ENCODE measurements around the gene PCGF5. TPM values are rescaled to one million over a fixed set of nuclear protein-coding genes. Genes with fewer than 3 reads are reported as not detected.

Gene PCGF5
- total RNA-seq, 1 experiment from 2014 or later: 12.0 TPM

DNA sequence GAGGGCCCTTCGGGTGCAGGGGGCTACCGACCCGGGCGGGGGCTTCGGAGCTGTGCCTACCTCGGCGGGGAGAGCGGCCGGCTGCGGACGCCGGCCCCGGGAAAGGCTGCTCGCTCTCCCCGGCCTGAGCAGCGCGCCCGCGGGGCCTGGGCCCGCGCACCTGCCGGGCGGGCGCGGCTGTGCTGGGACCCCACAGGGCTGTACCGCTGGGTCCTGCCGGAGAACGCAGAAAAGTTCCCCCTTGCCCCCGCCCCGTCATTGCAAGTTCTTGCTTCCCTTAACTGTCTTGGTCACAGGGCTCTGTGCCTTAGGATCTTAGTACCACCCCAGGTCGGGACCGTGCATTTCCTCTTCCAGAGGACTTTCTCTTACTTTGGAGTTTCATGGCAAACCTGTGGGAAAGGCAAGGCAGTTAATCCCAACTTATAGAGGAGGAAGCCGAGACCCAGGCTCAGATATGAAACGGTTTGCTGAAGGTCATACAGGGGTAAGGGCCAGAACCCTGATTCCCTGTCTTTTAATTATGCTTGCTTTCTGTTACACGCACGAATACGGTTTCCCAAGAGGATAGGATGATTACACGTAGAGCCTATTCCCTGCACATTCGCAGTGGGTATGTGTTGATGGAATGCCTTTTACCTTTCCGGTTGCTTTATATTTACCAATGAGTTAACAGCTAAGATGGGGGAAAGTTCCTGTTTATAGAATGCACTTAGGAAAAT is 652 bp downstream of the PCGF5 start:
- intact Hi-C loops (cut with micrococcal nuclease; ENCODE audit: unreplicated experiment): loop anchor here (1.0 to 10.0 kb wide), 4 partner anchors 30 to 346 kb away; partner anchors contain the start of genes ANKRD1 and RPP30
- no peaks in the 10 kb centered on the region for H3K9me3 ChIP-seq
- no peaks in the 10 kb centered on the region for H3K4me1 ChIP-seq
- Mint-ChIP-seq H3K4me1 (ENCODE audit: low read depth, unreplicated experiment) (peaks cover 13% of the 10 kb centered on the region), H3K27ac (ENCODE audit: unreplicated experiment) (no peak overlapping the region), H3K4me3 (ENCODE audit: unreplicated experiment) (peak overlapping the region; percentile 86), H3K27me3 (ENCODE audit: insufficient read depth, unreplicated experiment) (peaks cover 13% of the 10 kb centered on the region), H3K9me3 (ENCODE audit: unreplicated experiment) (no peaks in the 10 kb centered on the region), H3K36me3 (ENCODE audit: insufficient read depth, unreplicated experiment) (no peaks in the 10 kb centered on the region)
- TF ChIP-seq, protein P1, sequence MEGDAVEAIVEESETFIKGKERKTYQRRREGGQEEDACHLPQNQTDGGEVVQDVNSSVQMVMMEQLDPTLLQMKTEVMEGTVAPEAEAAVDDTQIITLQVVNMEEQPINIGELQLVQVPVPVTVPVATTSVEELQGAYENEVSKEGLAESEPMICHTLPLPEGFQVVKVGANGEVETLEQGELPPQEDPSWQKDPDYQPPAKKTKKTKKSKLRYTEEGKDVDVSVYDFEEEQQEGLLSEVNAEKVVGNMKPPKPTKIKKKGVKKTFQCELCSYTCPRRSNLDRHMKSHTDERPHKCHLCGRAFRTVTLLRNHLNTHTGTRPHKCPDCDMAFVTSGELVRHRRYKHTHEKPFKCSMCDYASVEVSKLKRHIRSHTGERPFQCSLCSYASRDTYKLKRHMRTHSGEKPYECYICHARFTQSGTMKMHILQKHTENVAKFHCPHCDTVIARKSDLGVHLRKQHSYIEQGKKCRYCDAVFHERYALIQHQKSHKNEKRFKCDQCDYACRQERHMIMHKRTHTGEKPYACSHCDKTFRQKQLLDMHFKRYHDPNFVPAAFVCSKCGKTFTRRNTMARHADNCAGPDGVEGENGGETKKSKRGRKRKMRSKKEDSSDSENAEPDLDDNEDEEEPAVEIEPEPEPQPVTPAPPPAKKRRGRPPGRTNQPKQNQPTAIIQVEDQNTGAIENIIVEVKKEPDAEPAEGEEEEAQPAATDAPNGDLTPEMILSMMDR (IDR thresholded peaks at IDR 0.05; ENCODE audit: insufficient read depth in 1 of 2, low read depth in 1 of 2, low read length in 1 of 2, severe bottlenecking in 1 of 2, unreplicated experiment in 1 of 2): no peak
- DNase-seq: no peak
- no peaks in the 10 kb centered on the region for H3K36me3 ChIP-seq (ENCODE audit: control insufficient read depth, insufficient read depth, low read length)
- H3K27me3 ChIP-seq (replicated peaks; ENCODE audit: control insufficient read depth, insufficient read depth, low read length): no peaks in the 10 kb centered on the region
- POLR2A ChIA-PET: no interaction called here
- BruUV-seq (replicated peaks): no TSS peak
- peak overlapping the region; percentile 93 for H3K4me3 ChIP-seq (ENCODE audit: low read depth, low read length)
- CTCF ChIA-PET: interaction anchor here (0.6 to 0.8 kb wide), 4 partner anchors 9 to 1212 kb away, joined by 3 to 8 read pairs (median 4); no protein-coding TSS in a partner anchor

DNA sequence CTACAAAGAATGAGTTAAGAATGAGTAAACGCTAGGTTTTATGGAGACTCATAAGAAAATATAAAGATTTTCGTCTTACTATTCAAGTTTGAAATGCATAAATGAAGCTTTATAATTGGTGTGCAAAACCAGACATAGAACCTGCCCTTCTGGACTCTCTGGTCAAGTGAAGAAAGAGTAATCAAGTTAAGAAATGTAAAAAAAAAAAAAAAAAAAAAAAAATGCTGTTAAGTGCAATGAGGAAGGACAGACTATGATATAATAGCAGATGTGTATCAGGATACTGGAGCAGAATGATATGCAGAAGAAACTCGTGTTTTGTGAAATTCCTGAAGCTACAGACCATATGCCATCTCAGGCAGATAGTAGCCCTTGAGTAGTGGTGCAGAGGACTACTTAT is 5.6 kb downstream of the PCGF5 start:
- peaks cover 9% of the 10 kb centered on the region for H3K27me3 Mint-ChIP-seq (ENCODE audit: insufficient read depth, unreplicated experiment)

DNA sequence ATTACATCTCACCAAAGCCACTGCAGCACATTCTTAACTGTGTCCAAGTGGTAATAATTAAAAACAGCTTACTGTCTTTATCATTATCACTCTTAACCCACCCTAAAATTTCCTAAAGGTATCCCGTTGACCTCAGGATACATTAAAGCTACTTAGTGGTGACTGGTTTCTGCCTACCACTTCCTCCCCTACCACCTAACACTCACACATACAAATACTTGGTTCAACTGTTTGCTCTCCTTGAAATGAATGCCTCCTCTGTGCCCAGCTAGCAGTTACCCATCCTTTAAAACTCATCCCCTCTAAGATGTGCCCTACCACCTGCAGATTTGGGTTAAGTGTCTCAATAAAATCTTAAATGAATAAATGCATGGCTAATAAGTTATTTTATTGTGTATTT is 7.1 kb downstream of the PCGF5 start:
- no peak overlapping the region for H3K4me3 ChIP-seq (ENCODE audit: low read depth, low read length)
- no peak overlapping the region for H3K4me3 Mint-ChIP-seq (ENCODE audit: unreplicated experiment)
- H3K36me3 Mint-ChIP-seq (ENCODE audit: insufficient read depth, unreplicated experiment): no peaks in the 10 kb centered on the region
- no peak for DNase-seq
- no peak overlapping the region for H3K27ac Mint-ChIP-seq (ENCODE audit: unreplicated experiment)
- no peaks in the 10 kb centered on the region for H3K9me3 Mint-ChIP-seq (ENCODE audit: unreplicated experiment)
- POLR2A ChIA-PET: no interaction called here
- no TSS peak for BruUV-seq (replicated peaks)
- H3K27me3 ChIP-seq (replicated peaks; ENCODE audit: control insufficient read depth, insufficient read depth, low read length): no peaks in the 10 kb centered on the region
- no peaks in the 10 kb centered on the region for H3K4me1 ChIP-seq
- TF ChIP-seq, protein P1 (IDR thresholded peaks at IDR 0.05; ENCODE audit: insufficient read depth in 1 of 2, low read depth in 1 of 2, low read length in 1 of 2, severe bottlenecking in 1 of 2, unreplicated experiment in 1 of 2): no peak
- H3K9me3 ChIP-seq: no peaks in the 10 kb centered on the region
- no peaks in the 10 kb centered on the region for H3K36me3 ChIP-seq (ENCODE audit: control insufficient read depth, insufficient read depth, low read length)
- CTCF ChIA-PET: no interaction called here
- intact Hi-C loops (cut with micrococcal nuclease; ENCODE audit: unreplicated experiment): loop anchor here (10.0 kb wide), 1 partner anchor 353 kb away; the partner anchor contains the start of gene RPP30
- H3K27me3 Mint-ChIP-seq (ENCODE audit: insufficient read depth, unreplicated experiment): peaks cover under 1% of the 10 kb centered on the region
- peaks cover under 1% of the 10 kb centered on the region for H3K4me1 Mint-ChIP-seq (ENCODE audit: low read depth, unreplicated experiment)

More for the DNA sequence above, 5.6 kb downstream of the PCGF5 start:
- Mint-ChIP-seq H3K27ac (ENCODE audit: unreplicated experiment) (no peak overlapping the region), H3K4me3 (ENCODE audit: unreplicated experiment) (no peak overlapping the region), H3K36me3 (ENCODE audit: insufficient read depth, unreplicated experiment) (no peaks in the 10 kb centered on the region), H3K9me3 (ENCODE audit: unreplicated experiment) (no peaks in the 10 kb centered on the region), H3K4me1 (ENCODE audit: low read depth, unreplicated experiment) (peaks cover 13% of the 10 kb centered on the region)
- Histone ChIP-seq H3K36me3 (ENCODE audit: control insufficient read depth, insufficient read depth, low read length) (no peaks in the 10 kb centered on the region), H3K4me1 (no peaks in the 10 kb centered on the region), H3K4me3 (ENCODE audit: low read depth, low read length) (no peak overlapping the region), H3K9me3 (no peaks in the 10 kb centered on the region), H3K27me3 (replicated peaks; ENCODE audit: control insufficient read depth, insufficient read depth, low read length) (no peaks in the 10 kb centered on the region)
- no peak for DNase-seq
- TF ChIP-seq, protein P1 (IDR thresholded peaks at IDR 0.05; ENCODE audit: insufficient read depth in 1 of 2, low read depth in 1 of 2, low read length in 1 of 2, severe bottlenecking in 1 of 2, unreplicated experiment in 1 of 2): no peak
- POLR2A ChIA-PET: no interaction called here
- intact Hi-C loops (cut with micrococcal nuclease; ENCODE audit: unreplicated experiment): loop anchor here (10.0 kb wide), 1 partner anchor 351 kb away; the partner anchor contains the start of gene RPP30
- BruUV-seq (replicated peaks): no TSS peak
- CTCF ChIA-PET: no interaction called here
